Raji (cell line): ENCODE data around the gene PLEKHA6.

ENCODE experiments used
- POLR2A ChIP-seq: IDR thresholded peaks from 2 replicates; pipeline ENCODE4 v1.6.1; 2011; ENCODE audit warnings: low read depth, low read length, control low read depth; ENCODE audit not compliant: insufficient read depth

The PLEKHA6 gene

DNA sequence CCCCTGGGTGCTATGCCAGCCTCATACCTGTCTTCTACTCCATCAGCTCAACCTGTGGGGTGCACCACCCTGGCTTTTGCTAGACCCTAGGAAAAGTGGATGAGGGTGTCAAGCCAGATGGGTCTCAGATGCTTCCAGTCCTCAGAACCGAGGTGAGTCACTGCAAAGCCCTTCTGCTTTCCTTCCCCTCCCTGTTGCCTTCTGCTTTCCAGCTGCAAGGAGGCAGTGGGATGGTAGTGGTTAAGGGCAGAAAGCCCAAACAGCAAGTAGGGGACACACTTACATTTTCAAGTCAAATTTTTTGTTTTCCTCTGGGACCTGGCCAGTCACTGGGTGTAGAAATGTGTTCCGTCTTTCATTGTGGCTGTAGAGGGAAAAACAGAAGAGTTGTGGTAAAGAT is 85.3 kb downstream of the PLEKHA6 start:
- TF ChIP-seq POLR2A, result no peak

DNA sequence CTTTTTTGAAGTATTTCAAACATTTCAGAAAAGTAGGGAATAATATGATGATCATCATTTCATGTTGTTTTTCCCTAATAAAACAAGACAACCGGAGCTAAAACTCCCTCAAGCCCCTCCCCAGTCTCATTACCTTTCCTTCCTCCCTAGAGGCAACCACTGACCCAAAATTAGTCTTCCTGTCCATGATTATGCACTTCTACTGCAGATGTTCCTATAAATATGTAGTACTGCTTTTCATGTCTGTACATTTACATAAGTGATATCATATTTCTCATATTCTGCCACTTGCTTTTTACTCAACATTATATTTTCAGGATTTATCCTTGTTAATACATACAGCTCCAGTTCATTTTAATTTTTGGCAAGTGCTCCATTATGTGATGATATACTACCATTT is 87.2 kb downstream of the PLEKHA6 start:
- no peak for TF ChIP-seq POLR2A

DNA sequence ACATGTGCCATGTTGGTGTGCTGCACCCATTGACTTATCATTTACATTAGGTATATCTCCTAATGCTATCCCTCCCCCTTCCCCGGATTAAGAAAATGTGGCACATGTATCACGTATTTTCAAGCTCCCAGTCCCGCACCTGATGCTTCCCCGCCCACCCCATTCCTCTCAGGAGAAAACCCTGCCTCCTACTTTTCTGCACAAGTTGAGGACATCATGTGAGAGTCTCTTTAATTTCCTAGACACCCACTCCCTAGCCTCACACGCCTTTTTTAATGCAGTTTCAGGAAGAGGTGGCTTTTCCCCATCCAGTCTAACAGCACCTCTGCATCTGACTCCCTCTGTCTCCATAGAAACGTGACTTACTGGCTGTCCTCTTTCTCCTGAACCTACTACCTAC is 87.8 kb downstream of the PLEKHA6 start:
- TF ChIP-seq POLR2A, result no peak

DNA sequence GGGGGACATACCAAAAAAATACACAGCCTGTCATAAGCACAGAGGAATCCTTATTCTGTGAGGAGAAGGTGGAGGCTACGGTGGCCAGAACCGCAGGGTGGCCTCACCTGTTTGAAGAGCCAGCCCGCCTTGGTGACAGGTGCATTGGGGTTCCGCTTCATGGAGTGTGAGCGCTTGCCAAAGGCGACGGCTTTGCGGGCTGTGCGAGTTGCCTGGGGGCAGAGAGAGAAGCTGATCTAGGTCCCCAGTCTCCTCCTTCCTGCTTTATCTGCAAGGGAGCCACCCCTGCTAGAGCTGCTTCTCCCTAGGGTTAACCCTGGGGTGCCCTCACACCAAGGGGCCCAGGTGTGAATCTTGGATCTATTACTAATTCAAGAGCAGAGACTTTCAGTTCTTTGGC is 91.6 kb downstream of the PLEKHA6 start:
- no peak for TF ChIP-seq POLR2A

DNA sequence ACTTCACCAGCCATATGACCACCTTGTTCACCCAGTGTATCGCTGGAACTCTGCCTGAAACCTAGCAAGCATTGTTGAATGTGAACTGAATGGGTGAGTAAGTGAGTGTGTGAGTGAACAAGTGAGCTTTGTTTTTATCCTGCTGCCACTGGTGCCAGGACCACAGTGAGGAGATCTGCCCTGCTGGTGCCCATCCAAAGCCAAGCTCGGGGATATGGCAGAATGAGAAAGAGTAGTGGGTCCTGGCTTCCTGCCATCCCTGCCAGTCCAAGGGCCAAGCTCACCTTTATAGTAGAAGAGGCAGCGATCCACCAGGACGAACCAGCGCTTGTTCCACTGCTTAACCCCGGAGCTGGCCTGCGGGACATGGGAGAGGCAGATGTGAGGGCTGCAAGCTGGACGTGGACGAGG is 92.5 kb downstream of the PLEKHA6 start:
- TF ChIP-seq POLR2A, result no peak

DNA sequence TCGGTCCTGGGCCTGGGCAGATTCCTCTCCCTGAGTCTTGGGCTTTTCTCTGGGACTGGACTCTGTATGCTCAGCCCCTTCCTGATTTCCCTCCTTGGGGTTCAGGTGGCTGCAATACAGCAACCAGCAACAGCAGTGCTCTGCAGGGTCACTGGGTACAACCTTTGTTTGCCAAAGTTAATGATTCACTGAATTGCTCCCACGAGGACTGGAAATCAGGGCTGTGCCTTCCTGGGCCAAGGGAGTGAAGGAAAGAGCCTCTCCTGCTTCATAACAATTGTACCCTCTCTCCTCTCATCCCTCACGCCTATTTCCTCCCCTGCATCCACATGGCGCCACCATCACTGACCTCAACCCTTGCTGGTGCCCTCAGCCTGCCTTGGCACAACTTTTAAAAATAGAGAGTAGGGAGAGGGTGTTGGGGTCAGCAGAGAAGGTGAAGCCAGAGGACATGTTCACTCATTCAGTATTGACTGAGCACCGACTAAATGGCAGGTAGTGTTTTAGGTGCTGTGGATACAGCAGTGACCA is 93.2 kb downstream of the PLEKHA6 start:
- TF ChIP-seq POLR2A, result no peak

DNA sequence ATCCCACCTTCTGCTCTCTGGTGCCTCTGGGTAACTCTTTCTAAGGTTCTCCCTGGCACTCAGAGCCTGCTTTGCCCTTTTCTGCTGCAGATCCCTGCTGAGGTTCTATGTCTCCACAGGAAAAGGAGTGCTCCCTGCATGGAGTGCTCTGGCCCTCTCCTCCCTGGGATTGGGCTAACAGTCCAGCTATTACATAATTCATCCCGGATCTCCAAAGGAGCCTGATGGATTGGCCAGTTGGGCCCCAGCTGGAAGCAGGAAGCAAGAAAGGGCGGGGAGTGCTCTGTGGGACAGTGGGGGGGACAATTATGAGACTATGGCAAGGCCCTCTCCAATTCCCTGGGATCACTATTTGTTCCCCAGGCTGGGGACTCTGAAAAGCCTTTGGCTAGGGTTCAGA is 94.1 kb downstream of the PLEKHA6 start:
- TF ChIP-seq POLR2A, result no peak

DNA sequence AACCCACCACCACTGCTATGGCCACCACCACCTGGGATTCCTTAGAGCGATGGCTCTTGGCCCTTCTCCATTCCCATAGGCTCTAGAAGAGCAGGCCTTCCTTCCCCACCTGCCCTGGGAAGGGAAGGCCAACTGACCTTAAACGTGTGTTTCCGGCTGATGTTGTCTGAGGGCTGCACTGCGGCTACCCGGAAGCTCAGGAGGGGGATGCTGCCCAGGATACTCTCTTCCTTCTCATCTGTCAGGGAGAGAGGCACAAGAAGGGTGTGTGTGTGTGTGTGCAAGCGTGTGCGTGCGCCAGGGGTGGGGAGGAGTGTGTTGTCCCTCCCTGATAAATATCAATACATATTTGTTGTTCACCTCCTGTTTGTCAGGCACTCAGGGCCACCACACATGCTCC is 94.9 kb downstream of the PLEKHA6 start:
- TF ChIP-seq POLR2A, result no peak

DNA sequence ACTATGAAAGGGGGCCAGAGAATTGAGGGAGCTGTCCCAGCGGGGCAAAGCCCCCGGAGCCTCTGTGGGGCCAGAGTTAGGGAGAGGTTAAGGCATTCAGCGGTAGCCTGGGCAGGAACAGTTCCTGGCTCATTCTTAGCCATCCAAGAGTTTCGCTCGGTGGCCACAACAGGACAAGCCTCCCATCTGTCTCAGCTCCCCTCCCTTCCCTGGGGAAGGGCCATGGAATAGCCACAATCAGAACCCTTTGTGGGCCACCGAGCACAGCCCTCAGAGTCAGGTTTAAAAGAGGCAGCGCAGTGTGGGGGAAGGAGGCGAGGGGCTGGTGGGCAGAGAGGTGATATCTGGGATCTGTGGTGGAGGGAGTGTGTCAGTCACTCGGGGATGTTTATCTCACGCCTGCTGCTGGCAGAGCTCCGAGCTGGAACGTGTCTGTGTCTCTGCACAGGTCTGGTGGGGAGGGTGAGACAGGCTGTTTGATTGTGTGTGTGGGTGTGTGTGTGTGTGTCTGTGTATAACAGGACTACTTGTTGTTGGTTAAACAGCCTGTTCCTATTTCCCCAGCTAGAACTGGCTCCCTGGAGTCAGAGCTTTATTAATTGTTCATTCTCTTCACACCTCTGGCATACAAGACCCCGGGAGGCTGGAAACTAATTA is 96.3 kb downstream of the PLEKHA6 start:
- TF ChIP-seq POLR2A, result no peak

DNA sequence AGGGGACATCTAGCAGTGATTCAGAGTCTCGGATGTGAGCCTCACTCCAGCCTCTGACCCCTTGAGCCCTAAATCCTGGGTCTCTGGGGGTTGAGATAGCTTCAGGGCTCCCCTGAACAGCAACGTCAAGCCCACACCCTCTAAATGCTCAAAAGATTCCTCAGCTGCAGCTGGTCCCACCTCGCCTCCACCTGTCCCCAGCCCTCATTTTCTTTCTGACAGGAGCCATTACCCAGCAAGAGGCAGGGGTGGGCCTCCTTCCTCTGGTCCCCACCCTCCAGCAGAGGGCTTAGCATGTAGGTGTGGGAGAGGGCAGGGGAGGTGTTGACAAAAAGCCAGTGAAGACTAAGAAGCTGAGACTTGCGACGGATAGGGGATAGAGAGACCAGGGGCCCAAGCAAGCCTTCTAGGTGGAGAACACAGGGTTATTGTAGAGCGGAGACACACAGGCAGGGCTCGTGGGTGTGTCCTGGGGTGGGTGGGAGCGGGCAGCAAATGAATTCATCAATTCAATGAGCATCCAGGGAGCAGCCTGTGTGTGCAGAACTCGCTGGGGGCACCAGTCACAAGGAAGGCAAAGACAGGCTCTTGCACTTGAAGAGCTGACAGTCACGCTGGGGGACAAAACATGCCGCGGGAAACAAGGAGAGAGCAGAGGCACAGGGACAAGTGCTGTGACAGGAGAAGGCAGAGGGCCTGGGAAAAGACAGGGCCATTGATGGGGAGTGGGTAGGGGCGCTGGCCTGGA is 97.0 kb downstream of the PLEKHA6 start:
- no peak for TF ChIP-seq POLR2A

DNA sequence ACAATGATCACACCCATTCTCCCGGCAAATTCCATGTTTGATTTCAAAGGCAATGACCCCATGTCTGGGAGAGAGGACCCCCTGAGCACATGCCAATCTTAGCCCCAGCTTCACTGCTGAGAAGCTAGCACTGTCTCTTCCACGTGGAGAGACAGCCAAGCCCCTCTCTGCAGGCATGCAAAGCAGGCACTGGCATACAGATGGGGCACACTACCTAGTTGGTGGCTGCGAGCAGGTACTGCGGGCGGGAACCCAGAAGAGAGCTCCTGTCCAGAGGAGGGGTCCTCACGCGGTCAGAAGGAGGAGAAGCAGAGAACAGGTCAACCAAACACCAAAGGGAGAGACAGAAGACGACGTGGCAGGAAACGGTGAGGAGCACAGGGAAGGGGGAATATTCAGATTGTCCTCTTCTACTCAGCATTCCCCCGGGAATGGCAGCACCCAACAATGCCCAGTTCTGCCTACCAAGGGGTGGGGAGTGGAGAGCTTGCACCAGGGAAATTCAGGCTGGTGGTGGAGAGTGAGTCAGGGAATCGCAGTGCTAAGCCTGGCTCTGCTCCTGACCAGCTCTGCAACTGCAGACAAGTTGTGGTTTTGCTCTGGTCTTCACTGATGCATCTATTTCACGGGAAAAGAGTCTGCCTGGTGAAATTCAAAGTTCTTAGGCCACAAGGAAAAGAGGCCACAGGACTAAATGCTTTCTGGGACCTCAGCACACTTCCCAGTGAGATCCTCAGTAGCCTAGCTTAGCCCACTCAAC is 97.8 kb downstream of the PLEKHA6 start:
- TF ChIP-seq POLR2A, result no peak

DNA sequence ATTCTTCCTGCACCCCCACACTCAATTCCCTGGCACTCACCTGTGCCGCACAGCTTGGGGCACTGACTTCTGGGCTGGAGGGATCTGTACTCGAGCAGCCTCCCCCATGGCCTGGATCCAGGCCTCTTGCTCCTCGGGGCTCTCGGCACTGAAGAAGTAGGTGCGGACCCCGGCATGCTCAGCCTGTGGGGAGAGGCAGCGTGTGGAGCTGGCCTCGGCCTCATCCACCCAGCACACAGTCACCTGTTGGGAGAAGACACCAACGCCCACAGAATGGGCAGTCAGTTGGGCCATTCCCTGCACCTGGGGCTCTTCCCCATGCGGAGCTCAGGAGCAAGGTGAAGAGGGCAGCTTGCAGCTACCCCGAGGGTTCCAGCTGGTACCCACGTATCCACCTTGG is 98.5 kb downstream of the PLEKHA6 start:
- no peak for TF ChIP-seq POLR2A

DNA sequence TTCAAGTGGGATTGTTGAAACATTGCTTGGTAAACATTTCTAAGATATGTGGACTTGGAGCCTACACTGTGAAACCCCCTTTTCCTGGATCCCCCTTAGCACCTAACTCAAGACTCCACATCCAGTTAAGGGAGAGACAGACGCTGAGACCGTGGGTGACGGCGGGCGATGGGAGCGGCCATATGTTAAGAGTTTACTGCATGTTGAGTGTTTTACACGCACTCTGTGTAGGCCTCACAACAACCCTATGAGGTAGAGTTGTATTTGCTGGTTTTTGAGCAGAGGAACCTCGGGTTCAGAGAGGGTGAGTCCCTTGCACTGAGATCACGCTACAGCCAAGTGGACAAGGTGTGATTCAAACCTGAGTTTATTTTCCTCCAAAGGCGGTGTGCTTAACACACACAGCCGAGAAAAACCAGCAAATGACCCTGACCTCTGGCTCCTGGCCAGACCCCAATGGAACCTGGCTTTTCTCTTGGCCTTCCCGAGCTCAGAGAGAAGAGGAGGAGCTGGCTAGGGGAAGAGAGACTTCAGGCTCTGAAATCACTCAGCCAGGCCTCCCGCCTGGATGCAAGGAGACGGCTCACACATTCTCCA is 99.0 kb downstream of the PLEKHA6 start:
- TF ChIP-seq POLR2A, result no peak

DNA sequence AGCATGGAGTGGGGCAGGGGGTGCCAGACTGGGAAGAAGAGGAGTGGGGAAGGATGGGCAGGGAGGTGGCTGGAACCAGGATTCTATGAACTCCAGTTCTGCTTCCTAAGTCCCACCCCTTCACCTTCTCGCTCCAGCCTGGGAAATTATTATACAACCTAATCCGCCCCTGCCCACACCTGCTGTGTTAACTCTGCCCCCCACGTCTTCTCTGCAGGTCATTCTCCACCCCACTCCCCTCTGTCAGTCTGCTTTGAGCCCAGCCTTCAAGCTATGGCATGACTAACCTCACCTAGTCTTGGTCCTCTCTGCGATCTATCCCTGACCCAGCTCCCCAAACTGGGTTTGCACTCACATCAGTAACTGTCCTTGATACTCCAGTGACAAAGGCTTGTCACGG is 99.9 kb downstream of the PLEKHA6 start:
- no peak for TF ChIP-seq POLR2A

DNA sequence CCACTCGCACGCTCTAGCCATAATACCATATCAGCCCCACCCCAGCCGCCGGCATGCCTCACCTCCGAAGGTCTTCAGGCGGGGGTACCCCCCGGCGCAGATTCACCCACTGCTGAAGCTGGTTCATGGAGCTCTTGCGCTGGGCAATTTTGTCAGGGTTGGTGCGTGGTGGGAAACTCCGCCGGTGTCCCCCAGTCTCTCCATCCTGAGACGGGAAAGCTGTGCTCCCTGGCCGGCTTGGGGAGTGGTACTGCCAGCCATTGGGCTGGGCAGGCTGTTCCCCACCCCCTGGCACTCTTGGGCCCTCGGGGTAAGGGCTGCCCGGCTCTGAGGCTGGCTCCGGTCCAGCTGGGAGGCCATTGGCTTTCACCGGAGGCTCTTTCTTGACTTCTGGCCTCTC is 100.5 kb downstream of the PLEKHA6 start:
- TF ChIP-seq POLR2A, result no peak

DNA sequence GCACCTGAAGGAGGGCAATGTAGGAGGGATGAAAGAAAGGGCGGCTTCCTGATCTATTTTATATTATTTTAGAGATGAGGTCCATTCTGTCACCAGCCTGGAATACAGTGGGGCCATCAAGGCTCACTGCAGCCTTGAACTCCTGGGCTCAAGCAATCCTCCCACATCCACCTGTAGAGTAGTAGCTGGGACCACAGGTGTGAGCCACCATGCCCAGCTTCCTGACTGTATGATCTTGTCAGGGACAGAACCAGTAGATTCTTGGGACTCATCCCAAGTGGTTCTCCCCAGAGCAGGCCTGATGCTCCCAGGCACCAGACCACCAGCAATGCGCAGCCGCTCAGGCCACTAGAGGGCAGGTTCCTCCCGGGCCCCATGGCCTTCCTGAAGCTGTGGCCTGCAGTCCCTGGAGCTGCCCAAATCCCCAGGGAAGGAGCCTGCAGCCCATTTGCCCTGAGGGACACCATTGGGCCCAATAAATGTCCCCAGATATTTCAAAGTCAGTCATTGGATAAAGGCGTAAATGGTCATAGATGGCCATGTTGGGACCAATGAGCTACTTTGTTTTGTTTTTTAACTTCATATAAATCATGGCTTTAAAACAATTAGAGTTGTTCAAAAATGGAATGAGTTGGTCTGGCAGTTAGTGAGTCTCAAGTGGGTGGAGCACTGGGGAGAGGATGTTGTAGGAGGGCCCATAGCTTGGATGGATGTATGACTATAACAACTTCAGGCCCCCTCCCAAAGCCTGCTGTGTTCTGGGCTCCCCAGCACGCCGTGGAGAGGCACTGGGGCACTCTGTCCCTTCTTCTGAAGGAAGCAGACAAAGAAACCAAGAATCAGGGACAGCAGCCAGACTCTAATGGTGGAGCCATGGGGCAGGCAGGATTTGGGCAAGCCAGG is 101.3 kb downstream of the PLEKHA6 start:
- no peak for TF ChIP-seq POLR2A
